ENCODE results near the gene PLXNB2.
"Not testable (repeated sequence)": the region's sequence is repeated elsewhere in the genome, so short reads cannot be mapped to it uniquely, and the experiment has no call there.

PLXNB2 gene, protein sequence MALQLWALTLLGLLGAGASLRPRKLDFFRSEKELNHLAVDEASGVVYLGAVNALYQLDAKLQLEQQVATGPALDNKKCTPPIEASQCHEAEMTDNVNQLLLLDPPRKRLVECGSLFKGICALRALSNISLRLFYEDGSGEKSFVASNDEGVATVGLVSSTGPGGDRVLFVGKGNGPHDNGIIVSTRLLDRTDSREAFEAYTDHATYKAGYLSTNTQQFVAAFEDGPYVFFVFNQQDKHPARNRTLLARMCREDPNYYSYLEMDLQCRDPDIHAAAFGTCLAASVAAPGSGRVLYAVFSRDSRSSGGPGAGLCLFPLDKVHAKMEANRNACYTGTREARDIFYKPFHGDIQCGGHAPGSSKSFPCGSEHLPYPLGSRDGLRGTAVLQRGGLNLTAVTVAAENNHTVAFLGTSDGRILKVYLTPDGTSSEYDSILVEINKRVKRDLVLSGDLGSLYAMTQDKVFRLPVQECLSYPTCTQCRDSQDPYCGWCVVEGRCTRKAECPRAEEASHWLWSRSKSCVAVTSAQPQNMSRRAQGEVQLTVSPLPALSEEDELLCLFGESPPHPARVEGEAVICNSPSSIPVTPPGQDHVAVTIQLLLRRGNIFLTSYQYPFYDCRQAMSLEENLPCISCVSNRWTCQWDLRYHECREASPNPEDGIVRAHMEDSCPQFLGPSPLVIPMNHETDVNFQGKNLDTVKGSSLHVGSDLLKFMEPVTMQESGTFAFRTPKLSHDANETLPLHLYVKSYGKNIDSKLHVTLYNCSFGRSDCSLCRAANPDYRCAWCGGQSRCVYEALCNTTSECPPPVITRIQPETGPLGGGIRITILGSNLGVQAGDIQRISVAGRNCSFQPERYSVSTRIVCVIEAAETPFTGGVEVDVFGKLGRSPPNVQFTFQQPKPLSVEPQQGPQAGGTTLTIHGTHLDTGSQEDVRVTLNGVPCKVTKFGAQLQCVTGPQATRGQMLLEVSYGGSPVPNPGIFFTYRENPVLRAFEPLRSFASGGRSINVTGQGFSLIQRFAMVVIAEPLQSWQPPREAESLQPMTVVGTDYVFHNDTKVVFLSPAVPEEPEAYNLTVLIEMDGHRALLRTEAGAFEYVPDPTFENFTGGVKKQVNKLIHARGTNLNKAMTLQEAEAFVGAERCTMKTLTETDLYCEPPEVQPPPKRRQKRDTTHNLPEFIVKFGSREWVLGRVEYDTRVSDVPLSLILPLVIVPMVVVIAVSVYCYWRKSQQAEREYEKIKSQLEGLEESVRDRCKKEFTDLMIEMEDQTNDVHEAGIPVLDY (N-terminal part only)

DNA sequence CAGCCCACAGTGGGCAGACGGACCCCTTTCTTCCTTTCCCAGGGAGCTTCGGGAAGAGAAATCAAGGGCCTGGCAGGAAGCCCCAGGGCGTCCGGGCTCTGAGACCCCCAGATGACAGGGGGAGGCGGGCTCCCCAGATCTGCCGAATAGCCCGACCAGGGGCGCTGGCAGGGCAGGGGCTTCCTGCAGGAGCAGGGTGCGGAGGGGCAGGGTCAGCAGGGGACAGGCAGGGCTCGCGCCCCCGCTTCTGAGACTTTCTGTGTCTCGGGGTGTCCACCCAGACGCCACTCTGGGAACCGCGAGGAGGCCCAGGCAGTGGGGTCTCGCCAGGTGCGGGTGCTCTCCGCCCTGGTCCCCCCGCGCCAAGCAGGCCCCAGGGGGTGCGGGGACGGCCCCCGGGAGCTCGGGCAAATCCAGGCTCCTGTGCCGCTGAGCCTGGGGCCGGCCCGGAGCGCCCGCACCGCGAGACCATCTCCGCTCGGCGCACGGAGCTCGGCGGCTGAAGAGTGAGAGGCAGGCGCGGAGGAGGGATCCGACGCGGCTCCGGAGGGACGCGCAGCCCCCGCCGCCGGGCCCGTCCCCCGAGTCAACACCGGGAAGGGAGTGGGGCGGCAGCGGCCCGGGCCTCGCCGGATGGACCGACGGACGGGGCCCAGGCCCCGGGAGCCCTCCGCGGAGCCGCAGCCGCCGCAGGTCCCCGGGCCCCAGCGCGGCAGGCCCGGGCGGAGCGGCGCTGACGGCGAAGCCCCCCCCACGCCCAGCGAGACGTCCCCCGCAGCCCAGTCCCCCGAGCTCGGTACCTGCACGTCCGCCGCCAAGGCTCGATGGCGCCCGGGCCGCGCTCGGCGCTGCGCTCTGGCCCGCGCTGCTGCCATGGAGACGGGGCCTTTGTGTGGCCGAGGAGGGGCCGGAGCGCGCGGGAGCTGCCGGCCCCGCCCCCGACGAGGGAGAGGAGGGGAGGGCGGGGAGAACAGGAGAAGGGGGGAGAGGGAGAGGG, at the start of gene PLXNB2:
Gene PLXNB2, minus strand, starts transcription at position 894 of the 997 bp plus-strand sequence. CDS start 17,062 bp downstream, outside the sequence.
- DNase-seq, result no peak

DNA sequence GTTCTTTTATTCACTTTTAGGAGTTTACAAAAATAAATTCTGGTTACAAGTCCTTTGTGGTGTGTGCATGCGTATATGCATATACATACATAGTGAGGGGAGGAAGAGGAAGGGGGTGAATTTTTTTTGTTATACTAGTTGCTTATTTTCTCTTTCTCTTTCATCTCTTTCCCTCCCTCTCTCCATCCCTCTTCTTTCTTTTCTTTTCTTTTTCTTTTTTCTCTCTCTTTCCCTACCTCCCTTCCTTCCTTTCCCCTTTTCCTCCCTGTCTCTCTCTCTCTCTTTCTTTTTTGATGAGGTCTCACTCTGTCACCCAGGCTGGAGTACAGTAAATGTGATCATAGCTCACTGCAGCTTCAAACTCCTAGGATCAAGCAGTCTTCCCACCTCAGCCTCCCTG, 49.8 kb upstream of the PLXNB2 start:
- no peak for DNase-seq

DNA sequence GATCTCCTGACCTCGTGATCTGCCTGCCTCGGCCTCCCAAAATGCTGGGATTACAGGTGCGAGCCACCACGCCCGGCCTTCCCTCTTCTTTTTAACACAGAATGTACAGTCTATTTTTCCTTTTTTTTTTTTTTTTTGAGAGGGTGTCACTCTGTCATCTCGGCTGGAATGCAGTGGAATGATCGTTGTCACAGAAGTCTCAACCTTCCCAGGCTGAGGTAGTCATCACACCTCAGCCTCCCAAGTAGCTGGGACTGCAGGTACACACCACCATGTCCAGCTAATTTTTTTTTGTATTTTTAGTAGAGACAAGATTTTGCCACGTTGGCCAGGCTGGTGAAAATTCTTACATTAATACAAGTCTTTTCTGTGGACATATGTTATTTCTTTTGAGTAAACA, 48.7 kb upstream of the PLXNB2 start:
- DNase-seq, result no peak

DNA sequence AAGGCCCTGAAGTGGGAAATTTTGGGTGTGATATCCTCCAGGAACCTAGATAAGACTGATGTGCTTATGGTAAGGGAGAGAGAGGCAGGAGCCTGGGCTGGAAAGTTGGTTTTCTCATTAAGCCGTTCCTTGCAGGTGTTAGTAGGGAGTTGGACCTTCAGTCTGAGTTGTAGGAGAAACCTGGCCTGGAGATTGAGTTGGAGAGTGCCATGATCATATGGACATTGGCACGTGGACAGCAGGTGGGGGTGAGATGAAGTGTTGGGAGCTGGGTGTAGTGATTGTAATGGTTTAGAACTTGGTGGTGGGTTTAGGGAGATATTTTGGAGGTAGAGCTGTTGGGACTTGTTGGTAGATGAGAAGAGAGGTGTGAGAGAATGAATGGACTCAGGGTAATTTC, 40.6 kb upstream of the PLXNB2 start:
- no peak for DNase-seq

DNA sequence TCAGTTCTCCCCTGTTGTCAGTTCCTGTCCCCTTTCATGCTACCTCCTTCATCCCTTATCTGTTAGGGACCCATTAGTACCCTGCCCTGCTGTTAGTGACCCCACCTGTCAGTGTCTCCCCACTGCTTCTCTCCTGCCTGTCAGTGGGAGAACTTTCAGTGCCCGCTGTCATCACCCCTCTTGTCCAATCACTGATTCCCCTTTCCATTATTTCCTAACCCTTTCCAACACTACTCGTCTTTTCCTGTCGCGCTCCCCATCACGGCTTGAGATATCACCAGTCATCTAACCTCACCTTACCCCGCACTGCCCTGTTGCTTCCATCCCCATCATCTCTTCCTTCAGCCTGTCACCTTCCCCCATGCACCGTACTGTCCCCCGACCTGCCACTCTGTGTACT, 39.7 kb upstream of the PLXNB2 start:
- no peak for DNase-seq

DNA sequence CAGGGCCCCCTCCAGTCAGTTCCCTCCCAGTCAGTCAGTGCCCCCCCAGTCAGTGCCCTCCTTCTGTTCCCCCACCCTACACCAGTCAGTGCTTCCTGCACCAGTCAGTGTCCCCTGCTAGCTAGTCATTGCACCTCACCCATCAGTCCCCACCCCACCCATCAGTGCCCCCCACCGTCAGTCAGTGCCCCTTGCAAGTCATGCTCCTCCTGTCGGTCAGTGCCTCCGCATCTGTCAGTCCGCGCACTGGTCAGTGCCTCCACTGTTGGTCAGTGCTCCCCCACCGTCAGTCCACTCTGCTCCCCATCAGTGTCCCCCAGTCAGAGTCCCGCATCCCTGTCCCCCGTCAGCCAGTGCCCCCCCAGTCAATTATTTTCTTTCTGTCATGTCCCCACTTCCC, 39.0 kb upstream of the PLXNB2 start:
- no peak for DNase-seq

DNA sequence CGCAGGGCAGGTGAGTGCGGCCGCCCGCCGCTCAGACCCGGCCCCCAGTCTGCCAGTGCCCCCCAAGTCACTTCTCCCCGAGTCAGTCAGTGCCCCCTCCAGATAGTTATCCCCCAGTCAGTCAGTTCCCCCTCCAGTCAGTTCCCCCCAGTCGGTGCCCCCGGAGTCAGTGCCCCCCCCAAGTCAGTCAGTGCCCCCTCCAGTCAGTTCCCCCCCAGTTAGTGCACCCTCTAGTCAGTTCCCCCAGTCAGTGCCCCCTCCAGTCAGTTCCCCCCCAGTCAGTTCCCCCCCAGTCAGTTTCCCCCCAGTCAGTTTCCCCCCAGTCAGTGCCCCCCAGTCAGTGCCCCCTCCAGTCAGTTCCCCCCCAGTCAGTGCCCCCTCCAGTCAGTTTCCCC, 36.1 kb upstream of the PLXNB2 start:
- no peak for DNase-seq

DNA sequence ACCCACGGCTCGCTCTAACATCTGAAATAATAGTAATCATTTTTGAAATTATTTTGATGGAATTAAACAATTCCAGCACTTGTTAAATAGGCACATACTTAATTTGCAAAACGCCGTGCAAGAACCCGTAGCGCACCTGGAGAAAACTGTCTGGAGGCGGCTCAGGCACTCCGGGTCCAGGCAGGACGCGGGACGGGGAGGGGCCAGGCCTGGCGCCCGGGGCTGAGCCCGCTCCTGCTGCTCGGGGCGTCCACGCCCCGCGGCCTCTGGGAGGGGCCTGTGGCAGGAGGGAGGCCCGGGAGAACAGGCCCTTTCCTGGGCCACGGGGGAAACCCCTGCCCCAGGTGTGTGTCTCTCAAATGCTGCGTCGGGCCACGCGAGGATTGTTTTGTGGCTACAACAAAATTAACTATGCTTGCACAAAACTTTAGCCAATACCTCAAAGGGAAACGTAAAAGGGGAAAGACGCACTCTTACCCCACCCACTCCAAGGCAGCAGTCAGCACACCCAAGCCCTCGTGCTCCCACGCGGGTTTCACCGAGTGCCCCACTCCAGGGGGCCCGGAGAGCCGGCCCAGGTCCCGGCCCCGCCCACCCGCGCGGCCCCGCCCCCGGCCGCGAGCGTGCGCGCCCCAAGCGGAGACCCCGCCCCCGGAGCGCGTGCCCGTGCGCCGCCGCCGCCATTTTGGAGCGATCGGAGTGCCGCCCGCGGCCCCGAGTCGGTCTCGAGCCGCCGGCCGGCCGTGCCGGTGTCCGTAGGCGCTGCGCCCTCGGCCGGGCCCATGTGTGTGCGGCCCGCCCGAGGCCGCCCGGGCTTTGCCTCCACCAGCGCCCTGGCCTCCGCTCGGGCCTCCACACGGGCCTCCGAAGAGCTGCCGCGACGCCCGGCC, 35.5 kb upstream of the PLXNB2 start, which contains the start of gene PPP6R2:
Gene PPP6R2, plus strand, starts transcription at position 677 of the 890 bp plus-strand sequence. CDS start 50,582 bp downstream, outside the sequence.
- no peak for DNase-seq

DNA sequence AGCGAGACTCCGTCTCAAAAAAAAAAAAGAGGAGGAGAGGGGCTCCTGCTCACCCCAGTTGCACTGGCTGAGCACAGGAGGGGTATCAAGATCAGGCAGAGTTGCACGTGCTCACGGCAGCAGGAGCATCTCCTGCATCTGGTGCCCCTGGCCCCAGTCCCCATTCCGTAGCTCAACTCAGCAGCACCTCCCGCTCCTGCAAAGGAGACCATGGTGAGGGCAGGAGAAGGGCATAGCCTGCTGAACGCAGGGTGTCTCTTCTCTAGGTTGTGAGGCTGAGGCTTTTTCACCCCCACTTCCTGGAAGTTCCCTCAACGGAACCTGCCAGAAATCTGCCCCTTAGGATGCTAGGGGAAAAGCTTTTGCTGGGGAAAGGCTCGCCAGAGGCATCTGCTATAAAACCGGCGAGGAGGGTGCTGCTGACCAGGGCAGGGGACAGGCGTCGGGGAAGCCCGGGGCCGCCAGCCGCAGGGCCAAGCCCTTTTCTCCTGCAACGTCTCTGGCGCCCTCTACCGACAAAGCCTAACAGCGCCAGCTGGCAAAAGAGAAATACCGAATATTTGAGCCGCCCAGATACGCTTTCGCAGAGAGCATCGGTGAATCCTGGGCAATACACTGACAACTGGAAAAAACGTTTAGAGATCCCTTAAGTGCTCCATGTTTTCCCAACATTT, 34.7 kb upstream of the PLXNB2 start:
- DNase-seq, result no peak

DNA sequence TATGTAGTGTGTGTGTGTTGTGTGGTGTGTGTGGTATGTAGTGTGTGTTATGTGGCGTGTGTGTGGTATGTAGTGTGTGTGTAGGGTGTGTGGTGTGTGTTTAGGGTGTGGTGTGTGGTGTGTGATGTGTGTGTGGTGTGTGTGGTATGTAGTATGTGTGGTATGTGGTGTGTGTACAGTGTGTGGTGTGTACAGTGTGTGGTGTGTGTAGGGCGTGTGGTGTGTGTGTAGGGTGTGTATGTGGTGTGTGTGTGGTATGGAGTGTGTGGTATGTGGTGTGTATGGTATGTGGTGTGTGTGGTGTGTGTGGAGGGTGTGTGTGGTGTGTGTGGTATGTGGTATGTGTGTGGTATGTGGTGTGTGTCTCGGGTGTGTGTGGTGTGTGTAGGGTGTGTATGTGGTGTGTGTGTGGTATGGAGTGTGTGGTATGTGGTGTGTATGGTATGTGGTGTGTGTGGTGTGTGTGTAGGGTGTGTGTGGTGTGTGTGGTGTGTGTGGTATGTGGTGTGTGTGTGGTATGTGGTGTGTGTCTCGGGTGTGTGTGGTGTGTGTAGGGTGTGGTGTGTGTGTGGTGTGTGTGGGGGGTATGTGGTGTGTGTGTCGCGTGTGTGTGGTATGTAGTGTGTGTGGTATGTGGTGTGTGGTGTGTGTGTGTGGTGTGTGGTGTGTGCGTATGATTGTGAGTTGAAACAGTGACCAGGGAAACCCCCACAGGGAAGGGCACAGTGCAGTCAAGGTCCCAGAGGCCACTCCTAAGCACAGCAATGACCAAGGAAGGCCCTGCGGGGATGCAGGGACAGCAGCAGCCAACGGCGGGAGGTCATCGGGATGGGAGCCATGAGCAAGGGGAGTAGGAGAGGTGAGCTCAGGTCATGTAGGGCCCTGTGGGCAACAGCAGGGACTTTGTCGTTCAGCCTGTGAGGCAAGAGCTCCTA, 32.8 kb upstream of the PLXNB2 start:
- no peak for DNase-seq

DNA sequence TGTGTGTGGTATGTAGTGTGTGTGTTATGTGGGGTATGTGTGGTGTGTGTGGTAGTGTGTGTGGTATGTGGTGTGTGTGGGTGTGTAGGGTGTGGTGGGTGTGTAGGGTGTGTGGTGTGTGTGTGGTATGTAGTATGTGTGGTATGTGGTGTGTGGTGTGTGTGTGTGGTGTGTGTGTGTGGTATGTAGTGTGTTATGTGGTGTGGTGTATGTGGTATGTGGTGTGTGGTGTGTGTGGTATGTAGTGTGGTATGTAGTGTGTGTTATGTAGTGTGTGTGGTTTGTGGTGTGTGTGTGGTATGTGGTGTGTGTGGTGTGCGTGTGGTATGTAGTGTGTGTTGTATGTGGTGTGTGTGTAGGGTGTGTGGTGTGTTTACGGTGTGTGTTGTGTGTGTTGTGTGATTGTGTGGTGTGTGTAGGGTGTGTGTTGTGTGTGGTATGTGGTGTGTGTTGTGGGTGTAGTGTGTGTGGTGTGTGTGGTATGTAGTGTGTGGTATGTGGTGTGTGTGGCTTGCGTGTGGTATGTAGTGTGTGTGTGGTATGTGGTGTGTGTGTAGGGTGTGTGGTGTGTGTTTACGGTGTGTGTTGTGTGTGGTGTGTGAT, 31.5 kb upstream of the PLXNB2 start:
- DNase-seq, result no peak

DNA sequence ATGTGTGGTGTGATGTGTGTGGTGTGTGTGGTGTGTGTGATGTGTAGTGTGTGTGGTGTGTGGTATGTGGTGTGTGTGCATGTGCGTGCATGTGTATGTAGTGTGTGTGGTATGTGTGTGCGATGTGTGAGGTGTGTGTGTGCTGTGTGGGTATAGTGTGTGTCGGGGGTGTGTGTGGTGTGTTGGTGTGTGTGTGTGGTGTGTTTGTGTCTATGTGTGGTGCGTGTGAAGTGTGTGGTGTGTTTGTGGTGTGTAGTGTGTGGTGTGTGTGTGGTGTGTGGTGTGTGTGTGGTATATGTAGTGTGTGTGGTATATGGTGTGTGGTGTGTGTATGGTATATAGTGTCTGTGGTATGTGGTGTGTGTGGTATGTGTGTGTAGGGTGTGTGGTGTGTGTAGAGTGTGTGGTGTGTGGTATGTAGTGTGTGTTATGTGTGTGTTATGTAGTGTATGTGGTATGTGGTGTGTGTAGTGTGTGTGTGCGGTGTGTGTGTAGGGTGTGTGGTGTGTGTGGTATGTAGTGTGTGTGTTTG, 30.7 kb upstream of the PLXNB2 start:
- DNase-seq, result no peak

DNA sequence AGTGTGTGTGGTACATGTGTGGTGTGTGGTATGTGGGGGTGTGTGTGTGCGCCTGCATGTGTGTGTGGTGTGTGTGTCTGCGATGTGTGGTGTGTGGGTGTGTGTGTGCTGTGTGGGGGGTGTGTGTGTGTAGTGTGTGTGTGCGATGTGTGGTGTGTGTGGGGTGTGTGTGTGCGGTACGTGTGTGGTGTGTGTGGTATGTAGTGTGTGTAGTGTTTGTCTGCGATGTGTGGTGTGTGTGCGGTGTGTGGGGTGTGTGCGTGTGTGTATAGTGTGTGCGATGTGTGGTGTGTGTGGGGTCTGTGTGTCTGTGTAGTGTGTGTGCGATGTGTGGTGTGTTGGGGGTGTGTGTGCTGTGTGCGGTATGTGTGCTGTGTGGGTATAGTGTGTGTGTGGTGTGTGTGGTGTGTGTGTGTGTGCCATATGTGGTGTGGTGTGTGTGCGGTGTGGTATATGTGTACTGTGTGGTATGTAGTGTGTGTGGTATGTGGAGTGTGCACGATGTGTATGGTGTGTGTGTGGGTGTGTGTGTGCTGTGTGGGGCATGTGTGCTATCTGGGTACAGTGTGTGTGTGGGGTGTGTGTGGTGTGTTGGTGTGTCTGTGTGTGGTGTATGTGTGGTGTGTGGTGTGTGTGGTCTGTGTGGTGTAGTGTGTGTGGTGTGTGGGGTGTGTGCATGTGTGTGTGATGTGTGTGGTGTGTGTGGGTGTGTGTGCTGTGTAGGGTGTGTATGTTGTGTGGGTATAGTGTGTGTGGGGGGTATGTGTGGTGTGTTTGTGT, 30.0 kb upstream of the PLXNB2 start:
- DNase-seq, result no peak

DNA sequence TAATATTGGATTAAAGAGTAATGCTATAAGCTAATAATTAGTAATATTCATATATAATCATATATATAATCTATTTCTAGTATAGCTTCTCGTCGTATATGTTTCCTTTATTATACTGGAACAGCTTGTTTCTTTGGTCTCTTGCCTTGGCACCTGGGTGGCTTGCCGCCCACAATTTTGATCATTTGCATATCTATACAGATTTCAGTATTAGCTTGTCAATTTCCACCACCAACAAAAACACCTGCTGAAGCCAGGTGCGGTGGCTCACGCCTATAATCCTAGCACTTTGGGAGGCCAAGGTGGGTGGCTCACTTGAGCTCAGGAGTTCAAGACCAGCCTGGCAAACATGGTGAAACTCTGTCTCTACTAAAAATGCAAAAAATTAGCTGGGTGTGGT, 27.0 kb upstream of the PLXNB2 start:
- DNase-seq, result not testable (repeated sequence)

DNA sequence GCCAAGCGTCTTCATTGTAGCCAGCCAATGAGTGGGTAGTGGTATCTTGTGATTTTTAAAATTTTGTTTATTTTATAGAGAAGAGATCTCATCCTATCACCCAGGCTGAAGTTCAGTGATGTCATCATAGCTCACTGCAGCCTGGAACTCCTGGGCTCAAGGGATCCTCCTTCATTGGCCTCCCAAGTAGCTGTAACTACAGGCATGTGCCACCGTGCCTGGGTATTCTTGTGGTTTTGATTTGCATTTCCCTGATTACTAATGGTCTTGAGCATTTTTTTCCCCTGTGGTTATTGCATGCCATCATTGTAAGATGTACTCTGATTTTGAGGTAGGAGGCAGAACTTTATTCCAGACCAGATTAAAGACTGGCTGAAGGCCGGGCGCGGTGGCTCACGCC, 21.8 kb upstream of the PLXNB2 start:
- no peak for DNase-seq

DNA sequence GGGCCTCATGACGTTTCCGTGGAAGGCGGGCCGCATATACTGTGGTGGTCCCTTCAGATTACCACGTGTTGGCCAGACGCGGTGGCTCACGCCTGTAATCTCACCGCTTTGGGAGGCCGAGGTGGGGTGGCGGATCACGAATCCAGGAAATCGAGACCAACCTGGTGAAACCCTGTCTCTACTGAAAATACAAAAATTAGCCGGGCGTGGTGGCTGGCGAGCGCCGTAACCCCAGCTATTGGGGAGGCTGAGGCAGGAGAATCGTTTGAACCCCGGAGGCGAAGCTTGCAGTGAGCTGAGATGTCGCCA, 20.2 kb upstream of the PLXNB2 start:
- DNase-seq, result no peak

DNA sequence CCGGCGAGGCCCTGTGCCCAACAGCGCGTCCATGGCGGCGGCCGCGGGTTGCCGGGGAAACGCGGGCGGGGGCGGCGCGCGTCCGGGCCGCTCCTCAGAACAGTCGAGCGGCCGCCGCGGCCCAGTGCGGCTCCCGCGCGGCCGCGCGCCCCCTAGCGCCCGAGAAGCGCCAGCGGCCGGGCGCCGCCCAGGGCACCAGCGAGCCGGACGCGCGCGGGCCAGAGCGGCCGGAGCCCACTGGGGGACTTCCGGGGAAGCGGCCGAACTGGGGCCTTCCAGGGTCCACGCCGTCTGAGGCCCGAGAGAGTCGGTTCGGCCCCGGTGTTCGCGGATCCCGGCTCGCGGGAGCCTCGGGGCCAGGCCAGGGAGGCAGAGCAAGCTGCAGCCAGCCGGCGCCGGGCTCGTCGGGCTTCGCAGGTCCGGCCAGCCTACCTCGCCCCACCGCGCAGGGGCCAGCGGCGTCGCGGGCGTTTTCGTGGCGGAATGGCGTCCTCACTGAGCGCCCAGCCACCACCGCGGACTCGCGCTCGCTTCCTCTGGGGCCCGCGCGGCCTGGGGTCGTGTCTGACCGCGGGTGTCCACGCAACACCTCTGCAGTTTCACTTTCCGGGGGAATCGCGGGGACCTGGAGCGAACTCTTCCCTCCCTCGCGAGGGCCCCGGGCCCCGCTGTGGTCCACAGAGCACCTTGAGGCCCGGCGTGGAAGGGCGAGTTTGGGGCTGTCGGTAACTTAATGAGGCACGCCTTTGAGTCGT, 19.7 kb upstream of the PLXNB2 start, which contains the start of gene DENND6B:
Gene DENND6B, minus strand, starts transcription at position 57 of the 755 bp plus-strand sequence. Its CDS starts 24 bp downstream, at position 33.
- no peak for DNase-seq

All from NCI-H1417 treated with DMSO at 0.1 percent for 48 hours (cell line).